GM21390 (cell line): Measurements from ENCODE around the gene PTPRN2.
"Not testable (repeated sequence)": the region's sequence is repeated elsewhere in the genome, so short reads cannot be mapped to it uniquely, and the experiment has no call there.

Source experiments
- ATAC-seq: cut with Tn5 transposase; IDR thresholded peaks from one replicate; pipeline ENCODE4 v1.9.1; 2021; ENCODE audit not compliant: unreplicated experiment

PTPRN2 gene

GRCh38 chr7:158206341-158206740, 381.3 kb downstream of the PTPRN2 start:
- no peak for ATAC-seq

- ATAC-seq: no peak
Observed at GRCh38 chr7:158204453-158204852, 383.2 kb downstream of the PTPRN2 start.

- not testable (repeated sequence) for ATAC-seq
Observed at GRCh38 chr7:158203948-158204347, 383.7 kb downstream of the PTPRN2 start.

- ATAC-seq: no peak
Observed at GRCh38 chr7:158194365-158194900, 393.2 kb downstream of the PTPRN2 start.

- no peak for ATAC-seq
Observed at GRCh38 chr7:158193446-158193845, 394.2 kb downstream of the PTPRN2 start.

GRCh38 chr7:158192956-158193355, 394.7 kb downstream of the PTPRN2 start:
- no peak for ATAC-seq

GRCh38 chr7:158192184-158192835, 395.3 kb downstream of the PTPRN2 start:
- no peak for ATAC-seq

- ATAC-seq: no peak
Observed at GRCh38 chr7:158191671-158192070, 396.0 kb downstream of the PTPRN2 start.

GRCh38 chr7:158190756-158191155, 396.9 kb downstream of the PTPRN2 start:
- ATAC-seq: no peak

GRCh38 chr7:158188676-158189075, 398.9 kb downstream of the PTPRN2 start:
- no peak for ATAC-seq

- no peak for ATAC-seq
Observed at GRCh38 chr7:158187694-158187994, 400.0 kb downstream of the PTPRN2 start.

- ATAC-seq: no peak
Observed at GRCh38 chr7:158186864-158187693, 400.5 kb downstream of the PTPRN2 start.

GRCh38 chr7:158186406-158186805, 401.2 kb downstream of the PTPRN2 start:
- no peak for ATAC-seq

GRCh38 chr7:158185653-158186052, 402.0 kb downstream of the PTPRN2 start:
- no peak for ATAC-seq

- ATAC-seq: no peak
Observed at GRCh38 chr7:158183431-158183830, 404.2 kb downstream of the PTPRN2 start.

GRCh38 chr7:158176561-158177173, 411.0 kb downstream of the PTPRN2 start:
- no peak for ATAC-seq

GRCh38 chr7:158175779-158176178, 411.8 kb downstream of the PTPRN2 start:
- no peak for ATAC-seq

GRCh38 chr7:158174947-158175346, 412.7 kb downstream of the PTPRN2 start:
- ATAC-seq: no peak

- ATAC-seq: no peak
Observed at GRCh38 chr7:158167373-158167772, 420.2 kb downstream of the PTPRN2 start.

GRCh38 chr7:158166386-158167340, 421.0 kb downstream of the PTPRN2 start:
- no peak for ATAC-seq

- no peak for ATAC-seq
Observed at GRCh38 chr7:158165711-158166110, 421.9 kb downstream of the PTPRN2 start.
